HCT116 (cell line): ENCODE results near the gene COBLL1. TPM values are rescaled to one million over a fixed set of nuclear protein-coding genes. Genes with fewer than 3 reads are reported as not detected.
A peak's percentile ranks its signal among the peaks of the same experiment; 100 is the strongest.

Source experiments
- ATAC-seq: fragments of 200-7000 bp; cut with Tn5 transposase; 2 replicates; pipeline ENCODE4 v1.9.1; 2020; ENCODE audit warnings: mild to moderate bottlenecking, moderate library complexity
- BruUV-seq: library from RNA; stranded (reverse); fragments of 400-500 nt; replicated peaks from 2 replicates; lab custom pipeline; 2021; lab: Mats Ljungman, UMichigan
- CTCF ChIA-PET: fragments of 300-600 bp; sonication (Branson Sonifier 250); formaldehyde crosslinking; loops from one replicate; lab custom pipeline; 2021; ENCODE audit warnings: antibody characterized with exemption; lab: Charles Lee
- POLR2A ChIA-PET: fragments of 300-600, 350-600 bp; sonication (Branson Sonifier 250); formaldehyde crosslinking; loops from one replicate; lab custom pipeline; 2021; ENCODE audit warnings: antibody characterized with exemption; lab: Charles Lee
- RAD21 ChIA-PET, 2 experiments: fragments of 300-600 bp; sonication (Branson Sonifier 250); formaldehyde crosslinking; loops; one replicate each; lab custom pipeline; 2023; ENCODE audit warnings: low total read pairs in 2 of 2; ENCODE audit not compliant: uncharacterized antibody in 2 of 2, unreplicated experiment in 2 of 2, low non-redundant PET in 1 of 2; lab: Charles Lee
- DNase-seq: peaks from one replicate; pipeline ENCODE4 v3.0.0-alpha.2; 2010; ENCODE audit warnings: low read depth, low spot score
- H2AFZ ChIP-seq: fragments of 200-600 bp; shearing (Covaris generic), sonication (generic); 2 replicates; pipeline ENCODE4 v1.6.1; 2017; ENCODE audit warnings: low read depth, mixed run types, mixed read lengths, antibody characterized with exemption, low read length; ENCODE audit not compliant: poor library complexity, severe bottlenecking
- H3K27ac ChIP-seq: 2 replicates; pipeline ENCODE4 v1.5.1; 2012; ENCODE audit warnings: low read depth, low read length
- H3K27me3 ChIP-seq: fragments of 200-600 bp; sonication (generic); 2 replicates; pipeline ENCODE4 v1.6.1; 2016; ENCODE audit warnings: mixed run types, low read length, mixed read lengths; ENCODE audit not compliant: insufficient read depth
- H3K36me3 ChIP-seq, 2 experiments: fragments of 200-500 bp in 1 of 2; fragments of 200-600 bp in 1 of 2; sonication (Bioruptor generic) in 1 of 2; sonication (generic) in 1 of 2; 2 replicates each; pipeline versions ENCODE4 v1.5.1 to v1.6.1; 2014 to 2016; ENCODE audit warnings: low read length in 2 of 2, inconsistent platforms in 1 of 2, mixed read lengths in 1 of 2, mixed run types in 1 of 2; ENCODE audit not compliant: insufficient read depth in 2 of 2, control insufficient read depth in 1 of 2
- H3K4me1 ChIP-seq, 2 experiments: fragments of 200-600 bp in 1 of 2; sonication (generic) in 1 of 2; 2 replicates each; pipeline versions ENCODE4 v1.5.1 to v1.6.1; 2012 to 2017; ENCODE audit warnings: low read length in 2 of 2, inconsistent platforms in 1 of 2, mild to moderate bottlenecking in 1 of 2, mixed read lengths in 1 of 2, mixed run types in 1 of 2, moderate library complexity in 1 of 2; ENCODE audit not compliant: insufficient read depth in 2 of 2, control insufficient read depth in 1 of 2
- H3K4me2 ChIP-seq: fragments of 200-600 bp; sonication (generic); 2 replicates; pipeline ENCODE4 v1.6.1; 2017; ENCODE audit warnings: mixed run types, low read length, mixed read lengths
- H3K4me3 ChIP-seq, 2 experiments: fragments of 200-600 bp in 1 of 2; sonication (generic) in 1 of 2; replicated peaks in 1 of 2; 2 replicates each; pipeline ENCODE4 v1.5.1; 2011 to 2016; ENCODE audit warnings: low read length in 2 of 2, control low read depth in 1 of 2, low read depth in 1 of 2, mild to moderate bottlenecking in 1 of 2, mixed read lengths in 1 of 2, mixed run types in 1 of 2
- H3K79me2 ChIP-seq: fragments of 200-600 bp; sonication (generic); 2 replicates; pipeline ENCODE4 v1.6.1; 2017; ENCODE audit warnings: mild to moderate bottlenecking, mixed run types, low read length, moderate library complexity, mixed read lengths; ENCODE audit not compliant: insufficient read depth
- H3K9ac ChIP-seq: fragments of 200-600 bp; sonication (generic); 2 replicates; pipeline ENCODE4 v1.6.1; 2016; ENCODE audit warnings: low read length, mixed read lengths
- H3K9me2 ChIP-seq: fragments of 200-600 bp; sonication (generic), shearing (Covaris generic); 2 replicates; pipeline ENCODE4 v1.6.1; 2017; ENCODE audit warnings: mixed run types, mild to moderate bottlenecking, moderate library complexity; ENCODE audit not compliant: insufficient read depth
- H3K9me3 ChIP-seq, 2 experiments: fragments of 200-500 bp in 1 of 2; fragments of 200-600 bp in 1 of 2; sonication (Bioruptor generic) in 1 of 2; sonication (generic) in 1 of 2; 2 replicates each; pipeline ENCODE4 v1.6.1; 2014 to 2017; ENCODE audit warnings: low read length in 2 of 2, mixed read lengths in 2 of 2, inconsistent platforms in 1 of 2, low read depth in 1 of 2, mild to moderate bottlenecking in 1 of 2, mixed run types in 1 of 2, moderate library complexity in 1 of 2; ENCODE audit not compliant: control insufficient read depth in 1 of 2, insufficient read depth in 1 of 2
- H4K20me1 ChIP-seq: fragments of 200-600 bp; sonication (generic), shearing (Covaris generic); 2 replicates; pipeline ENCODE4 v1.6.1; 2017; ENCODE audit warnings: mixed run types, mild to moderate bottlenecking, moderate library complexity; ENCODE audit not compliant: insufficient read depth
- CEBPB ChIP-seq: IDR thresholded peaks from 2 replicates; pipeline ENCODE4 v1.6.1; 2012; ENCODE audit warnings: low read depth
- CTCF ChIP-seq, 3 experiments: fragments of 200-600 bp in 1 of 3; sonication (generic) in 1 of 3; IDR thresholded peaks in 2 of 3; conservative IDR thresholded peaks in 1 of 3; 2 replicates each; pipeline ENCODE4 v1.5.1; 2012 to 2017; ENCODE audit warnings: low read depth in 2 of 3, low read length in 2 of 3, antibody characterized with exemption in 1 of 3, borderline replicate concordance in 1 of 3, control low read depth in 1 of 3, mild to moderate bottlenecking in 1 of 3, mixed read lengths in 1 of 3, mixed run types in 1 of 3, moderate library complexity in 1 of 3; ENCODE audit not compliant: insufficient read depth in 1 of 3
- ELF1 ChIP-seq: IDR thresholded peaks from 2 replicates; pipeline ENCODE4 v1.6.1; 2012; ENCODE audit warnings: low read depth, borderline replicate concordance
- EZH2 ChIP-seq: fragments of 200-600 bp; sonication (generic); IDR thresholded peaks from 2 replicates; pipeline ENCODE4 v1.6.1; 2017; ENCODE audit warnings: antibody characterized with exemption, mixed run types
- EZH2phosphoT487 ChIP-seq: fragments of 200-600 bp; IDR thresholded peaks from 2 replicates; pipeline ENCODE4 v1.6.1; 2018; ENCODE audit warnings: antibody characterized with exemption, borderline replicate concordance
- JUND ChIP-seq: IDR thresholded peaks from 2 replicates; pipeline ENCODE4 v1.6.1; 2012
- MAX ChIP-seq: IDR thresholded peaks from 2 replicates; pipeline ENCODE4 v1.6.1; 2012
- REST ChIP-seq: IDR thresholded peaks from 2 replicates; pipeline ENCODE4 v1.6.1; 2012; ENCODE audit warnings: low read depth
- SIN3A ChIP-seq: IDR thresholded peaks from 2 replicates; pipeline ENCODE4 v1.6.1; 2012; ENCODE audit warnings: low read depth
- TCF7L2 ChIP-seq: IDR thresholded peaks from 2 replicates; pipeline ENCODE4 v1.7.0; 2011; ENCODE audit warnings: borderline replicate concordance, inconsistent platforms; ENCODE audit not compliant: insufficient read depth, insufficient read length; ENCODE audit errors: extremely low read depth
- ZBTB33 ChIP-seq: IDR thresholded peaks from 2 replicates; pipeline ENCODE4 v1.6.1; 2011; ENCODE audit warnings: mild to moderate bottlenecking, low read length, moderate library complexity; ENCODE audit not compliant: insufficient replicate concordance; ENCODE audit errors: extremely low read depth
- ZFX ChIP-seq: fragments of 450-650 bp; IDR thresholded peaks from 2 replicates; pipeline ENCODE4 v1.6.1; 2017
- intact Hi-C: fragments of 100-400 bp; cut with micrococcal nuclease; formaldehyde crosslinking; loops from 2 replicates; pipeline ENCODE4 v1.10.0; 2022
- total RNA-seq: library from RNA; stranded (reverse); gene quantifications from one replicate; pipeline ENCODE4 v1.2.1, GENCODE V29; 2021; ENCODE audit not compliant: unreplicated experiment

Gene COBLL1
- total RNA-seq, 1 experiment from 2014 or later = 3.6 TPM

GRCh38 chr2:164696634-164697033, 145.0 kb downstream of the COBLL1 start:
- H3K4me1 ChIP-seq = no peaks in the 10 kb centered on the region

More at GRCh38 chr2:164696634-164697033, 145.0 kb downstream of the COBLL1 start:
- ATAC-seq (peak; percentile 44; the same call in 1 of the 2 replicates), DNase-seq (no peak)
- no peaks in the 10 kb centered on the region for H3K27me3 ChIP-seq
- no peaks in the 10 kb centered on the region for H3K9me2 ChIP-seq
- no peaks in the 10 kb centered on the region for H4K20me1 ChIP-seq
- RAD21 ChIA-PET = no interaction called here
- CTCF ChIA-PET = no interaction called here
- no peaks in the 10 kb centered on the region for H3K36me3 ChIP-seq
- H3K27ac ChIP-seq = no peak overlapping the region
- no peak overlapping the region for H2AFZ ChIP-seq
- H3K9me3 ChIP-seq = no peaks in the 10 kb centered on the region
- no peak overlapping the region for H3K4me3 ChIP-seq
- BruUV-seq = no TSS peak
- intact Hi-C loops = no loop called here
- TF ChIP-seq ELF1 (no peak), ZFX (no peak), TCF7L2 (no peak), ZBTB33 (no peak), MAX (no peak), SIN3A (no peak), EZH2 (no peak), EZH2phosphoT487 (no peak), CEBPB (no peak), REST (no peak), JUND (no peak), CTCF (IDR thresholded peaks at IDR 0.05 in 2 of 3, conservative IDR thresholded peaks at IDR 0.05 in 1 of 3; ENCODE audit: borderline replicate concordance in 1 of 3, insufficient read depth in 1 of 3, low read depth in 2 of 3, low read length in 2 of 3) (no peak)
- POLR2A ChIA-PET = no interaction called here
- no peaks in the 10 kb centered on the region for H3K79me2 ChIP-seq
- H3K4me2 ChIP-seq = no peak overlapping the region
- no peak overlapping the region for H3K9ac ChIP-seq
